ENCODE results near the gene CDKAL1. TPM values are rescaled to one million over a fixed set of nuclear protein-coding genes. Genes with fewer than 3 reads are reported as not detected.

Gene CDKAL1
- total RNA-seq, 1 donor from 2014 or later = 9.1 TPM

- DNase-seq = no peak
- peaks cover 11% of the 10 kb centered on the region for H3K4me1 ChIP-seq
- peak overlapping the region; percentile 61 for H3K27ac ChIP-seq (replicated peaks)
Observed at GRCh38 chr6:20572940-20573339, 38.7 kb downstream of the CDKAL1 start.

DNA sequence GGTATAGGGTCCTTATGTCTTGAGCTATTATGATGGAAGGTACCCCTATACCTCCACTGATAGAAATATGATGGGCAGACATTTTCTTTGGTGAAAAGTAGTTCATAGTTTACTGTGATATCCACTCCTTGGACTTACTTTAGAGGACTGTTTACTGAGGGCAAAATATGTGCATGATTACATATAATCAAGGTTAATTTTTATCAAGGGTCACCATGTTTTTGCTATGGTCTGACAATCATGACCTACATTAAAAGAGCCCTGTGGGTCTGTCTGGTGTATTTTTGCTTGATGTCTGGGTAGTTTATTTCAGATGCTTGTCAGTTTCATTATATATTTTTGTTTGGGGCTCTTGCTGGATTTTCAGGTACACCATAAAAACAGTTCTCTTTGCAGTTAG lies 40.1 kb downstream of the CDKAL1 start:
- no peak overlapping the region for H3K27ac ChIP-seq (replicated peaks)
- intact Hi-C loops (cut with micrococcal nuclease) = no loop called here
- TF ChIP-seq CTCF (IDR thresholded peaks at IDR 0.05; ENCODE audit: borderline replicate concordance) = no peak
- H3K9me3 ChIP-seq (replicated peaks) = no peaks in the 10 kb centered on the region
- H3K27me3 ChIP-seq (ENCODE audit: low read depth) = no peaks in the 10 kb centered on the region
- H3K4me3 ChIP-seq = no peak overlapping the region
- DNase-seq = no peak
- H3K36me3 ChIP-seq = peaks cover 23% of the 10 kb centered on the region
- peaks cover 11% of the 10 kb centered on the region for H3K4me1 ChIP-seq

More at GRCh38 chr6:20572940-20573339, 38.7 kb downstream of the CDKAL1 start:
- intact Hi-C loops (cut with micrococcal nuclease) = no loop called here
- no peaks in the 10 kb centered on the region for H3K9me3 ChIP-seq (replicated peaks)
- H3K4me3 ChIP-seq = no peak overlapping the region
- H3K36me3 ChIP-seq = peaks cover 16% of the 10 kb centered on the region
- no peak for TF ChIP-seq CTCF (IDR thresholded peaks at IDR 0.05; ENCODE audit: borderline replicate concordance)
- no peaks in the 10 kb centered on the region for H3K27me3 ChIP-seq (ENCODE audit: low read depth)

DNA sequence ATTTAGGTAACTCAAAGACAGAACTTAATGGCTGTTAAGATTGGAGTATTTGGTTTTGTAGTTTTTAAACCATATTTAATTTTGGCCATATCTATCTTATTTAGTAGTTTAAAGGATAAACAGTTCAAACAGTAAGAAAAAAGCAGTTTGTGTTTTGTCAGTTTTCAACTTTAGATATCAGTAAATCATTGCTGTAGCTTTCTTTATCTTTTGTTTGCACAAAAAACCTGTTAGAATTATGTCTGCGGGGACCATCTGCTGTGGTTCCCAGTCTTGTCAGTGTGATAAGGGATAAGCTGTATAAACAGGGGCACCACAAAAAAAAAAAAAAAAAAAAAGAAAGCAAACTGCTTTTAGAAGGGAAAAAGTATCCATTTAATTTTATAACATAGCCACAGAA lies 40.9 kb downstream of the CDKAL1 start:
- Histone ChIP-seq H3K36me3 (peaks cover 28% of the 10 kb centered on the region), H3K4me3 (no peak overlapping the region), H3K4me1 (peaks cover 11% of the 10 kb centered on the region), H3K27ac (replicated peaks) (no peak overlapping the region), H3K27me3 (ENCODE audit: low read depth) (no peaks in the 10 kb centered on the region), H3K9me3 (replicated peaks) (no peaks in the 10 kb centered on the region)
- intact Hi-C loops (cut with micrococcal nuclease) = no loop called here
- no peak for TF ChIP-seq CTCF (IDR thresholded peaks at IDR 0.05; ENCODE audit: borderline replicate concordance)
- DNase-seq = no peak

GRCh38 chr6:20575704-20576451 lies 41.6 kb downstream of the CDKAL1 start:
- no peaks in the 10 kb centered on the region for H3K27me3 ChIP-seq (ENCODE audit: low read depth)
- H3K27ac ChIP-seq (replicated peaks) = no peak overlapping the region
- peaks cover 28% of the 10 kb centered on the region for H3K36me3 ChIP-seq
- DNase-seq = no peak
- no peaks in the 10 kb centered on the region for H3K9me3 ChIP-seq (replicated peaks)
- no peak for TF ChIP-seq CTCF (IDR thresholded peaks at IDR 0.05; ENCODE audit: borderline replicate concordance)
- intact Hi-C loops (cut with micrococcal nuclease) = no loop called here
- no peak overlapping the region for H3K4me3 ChIP-seq
- H3K4me1 ChIP-seq = peaks cover 11% of the 10 kb centered on the region

DNA sequence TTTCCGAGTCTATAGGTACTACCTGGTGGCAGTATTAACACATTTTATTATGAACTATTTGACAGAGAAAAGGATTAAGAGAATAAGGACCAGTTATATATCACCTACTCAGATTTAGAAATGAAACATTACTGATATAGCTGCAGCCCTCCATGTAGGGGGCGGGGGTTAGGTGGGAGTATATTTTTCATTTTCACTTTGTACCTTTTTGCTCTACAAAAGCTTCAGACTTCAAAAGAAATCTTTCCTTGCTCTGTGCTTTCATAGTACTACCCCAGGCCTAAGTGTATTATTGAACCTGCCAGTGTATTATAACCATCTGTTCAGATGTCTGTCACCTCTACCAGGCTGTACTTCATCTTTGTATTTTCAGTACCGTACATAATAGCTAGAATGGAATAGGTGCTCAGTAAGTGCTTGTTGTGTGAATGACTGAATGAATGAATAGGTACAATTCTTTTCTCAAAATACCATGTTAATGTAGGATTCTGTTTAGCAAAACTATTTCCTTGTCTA lies 43.0 kb downstream of the CDKAL1 start:
- intact Hi-C loops (cut with micrococcal nuclease) = no loop called here

More for the DNA sequence above, 43.0 kb downstream of the CDKAL1 start:
- Histone ChIP-seq H3K27me3 (ENCODE audit: low read depth) (no peaks in the 10 kb centered on the region), H3K9me3 (replicated peaks) (no peaks in the 10 kb centered on the region), H3K4me3 (no peak overlapping the region), H3K4me1 (peaks cover 10% of the 10 kb centered on the region), H3K36me3 (peaks cover 28% of the 10 kb centered on the region), H3K27ac (replicated peaks) (no peak overlapping the region)
- no peak for DNase-seq
- TF ChIP-seq CTCF (IDR thresholded peaks at IDR 0.05; ENCODE audit: borderline replicate concordance) = no peak
